GM06990 (cell line): ENCODE data around the gene CITED4.

Experiments
- DNase-seq: peaks from one replicate; pipeline ENCODE4 v3.0.0-alpha.2; 2011; ENCODE audit not compliant: insufficient read length; ENCODE audit errors: extremely low read depth
- H3K27me3 ChIP-seq: replicated peaks from 2 replicates; pipeline ENCODE4 v1.6.0; 2011; ENCODE audit warnings: low read length; ENCODE audit not compliant: control insufficient read depth, insufficient read depth
- H3K36me3 ChIP-seq: 2 replicates; pipeline ENCODE4 v1.5.1; 2011; ENCODE audit warnings: low read length; ENCODE audit not compliant: control insufficient read depth, insufficient read depth
- H3K4me3 ChIP-seq: replicated peaks from 2 replicates; pipeline ENCODE4 v1.5.1; 2011; ENCODE audit warnings: low read depth, mild to moderate bottlenecking, control low read depth, low read length
- TF ChIP-seq, protein P1 (sequence below): IDR thresholded peaks from 2 replicates; pipeline ENCODE4 v1.5.1; 2011; ENCODE audit warnings: low read length, control low read depth, mild to moderate bottlenecking, inconsistent platforms; ENCODE audit not compliant: insufficient read depth, poor library complexity, severe bottlenecking

Gene CITED4

DNA sequence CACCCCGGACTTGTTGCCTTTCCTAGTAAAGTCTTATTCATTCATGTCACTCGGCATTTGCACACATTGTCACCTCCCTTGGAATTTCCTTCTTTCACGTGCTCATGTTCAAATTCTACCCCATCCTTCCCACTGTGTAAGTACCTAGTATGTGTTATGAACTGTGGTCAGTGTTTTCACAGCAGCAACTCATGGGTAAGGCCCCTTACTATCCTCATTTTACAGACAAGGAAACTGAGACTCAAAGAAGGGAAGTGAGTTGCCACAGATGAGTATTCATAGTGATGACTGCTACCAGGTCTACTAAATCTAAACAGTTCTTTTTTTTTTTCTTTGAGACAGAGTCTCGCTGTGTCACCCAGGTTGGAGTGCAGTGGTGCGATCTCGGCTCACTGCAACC is 10.5 kb downstream of the CITED4 start:
- Histone ChIP-seq H3K36me3 (no peaks in the 10 kb centered on the region), H3K27me3 (no peaks in the 10 kb centered on the region; the same call in 1 of the 2 replicates), H3K4me3 (no peak overlapping the region)
- TF ChIP-seq, protein P1, sequence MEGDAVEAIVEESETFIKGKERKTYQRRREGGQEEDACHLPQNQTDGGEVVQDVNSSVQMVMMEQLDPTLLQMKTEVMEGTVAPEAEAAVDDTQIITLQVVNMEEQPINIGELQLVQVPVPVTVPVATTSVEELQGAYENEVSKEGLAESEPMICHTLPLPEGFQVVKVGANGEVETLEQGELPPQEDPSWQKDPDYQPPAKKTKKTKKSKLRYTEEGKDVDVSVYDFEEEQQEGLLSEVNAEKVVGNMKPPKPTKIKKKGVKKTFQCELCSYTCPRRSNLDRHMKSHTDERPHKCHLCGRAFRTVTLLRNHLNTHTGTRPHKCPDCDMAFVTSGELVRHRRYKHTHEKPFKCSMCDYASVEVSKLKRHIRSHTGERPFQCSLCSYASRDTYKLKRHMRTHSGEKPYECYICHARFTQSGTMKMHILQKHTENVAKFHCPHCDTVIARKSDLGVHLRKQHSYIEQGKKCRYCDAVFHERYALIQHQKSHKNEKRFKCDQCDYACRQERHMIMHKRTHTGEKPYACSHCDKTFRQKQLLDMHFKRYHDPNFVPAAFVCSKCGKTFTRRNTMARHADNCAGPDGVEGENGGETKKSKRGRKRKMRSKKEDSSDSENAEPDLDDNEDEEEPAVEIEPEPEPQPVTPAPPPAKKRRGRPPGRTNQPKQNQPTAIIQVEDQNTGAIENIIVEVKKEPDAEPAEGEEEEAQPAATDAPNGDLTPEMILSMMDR, result no peak
- no peak for DNase-seq

DNA sequence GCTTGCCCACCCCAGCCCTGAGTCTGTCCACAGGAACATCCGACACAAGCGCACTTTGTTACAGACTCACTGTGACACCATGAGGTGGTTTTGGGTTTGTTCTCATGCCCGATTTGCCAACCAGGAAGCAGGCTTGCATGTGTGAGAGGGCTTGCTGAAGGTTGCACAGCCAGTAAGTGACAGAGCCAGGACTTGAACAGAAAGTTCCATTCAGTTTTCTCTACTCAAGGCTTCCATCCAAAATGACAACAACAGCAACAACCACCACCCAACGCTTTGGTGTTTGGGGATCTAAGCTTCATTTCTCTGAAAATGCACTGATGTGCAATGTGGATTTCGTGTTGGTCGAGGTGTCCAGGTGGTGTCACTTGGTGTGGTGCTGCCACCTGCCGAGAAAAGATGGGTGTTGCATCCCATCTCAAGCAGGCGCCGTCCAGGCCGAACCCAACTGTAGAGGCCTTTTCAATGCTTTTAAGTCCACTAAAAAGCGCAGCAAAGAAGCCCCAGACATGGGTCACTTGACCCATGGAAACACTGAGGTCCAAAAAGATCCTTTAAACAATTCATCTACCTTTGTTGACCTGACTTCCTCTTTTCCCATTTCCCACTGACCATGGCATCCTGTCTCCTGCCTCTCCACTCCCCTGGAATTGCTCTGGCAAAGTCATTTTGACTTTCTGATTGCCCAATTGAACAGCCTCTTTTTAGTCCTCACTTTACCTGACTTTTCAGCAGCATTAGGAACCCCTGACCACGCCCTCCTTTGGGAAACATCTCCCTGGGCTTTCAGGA is 12.2 kb downstream of the CITED4 start:
- TF ChIP-seq, protein P1, result peak; percentile 86
- peak; percentile 51 for DNase-seq
- H3K27me3 ChIP-seq, result no peaks in the 10 kb centered on the region
- H3K36me3 ChIP-seq, result no peaks in the 10 kb centered on the region
- H3K4me3 ChIP-seq, result no peak overlapping the region

DNA sequence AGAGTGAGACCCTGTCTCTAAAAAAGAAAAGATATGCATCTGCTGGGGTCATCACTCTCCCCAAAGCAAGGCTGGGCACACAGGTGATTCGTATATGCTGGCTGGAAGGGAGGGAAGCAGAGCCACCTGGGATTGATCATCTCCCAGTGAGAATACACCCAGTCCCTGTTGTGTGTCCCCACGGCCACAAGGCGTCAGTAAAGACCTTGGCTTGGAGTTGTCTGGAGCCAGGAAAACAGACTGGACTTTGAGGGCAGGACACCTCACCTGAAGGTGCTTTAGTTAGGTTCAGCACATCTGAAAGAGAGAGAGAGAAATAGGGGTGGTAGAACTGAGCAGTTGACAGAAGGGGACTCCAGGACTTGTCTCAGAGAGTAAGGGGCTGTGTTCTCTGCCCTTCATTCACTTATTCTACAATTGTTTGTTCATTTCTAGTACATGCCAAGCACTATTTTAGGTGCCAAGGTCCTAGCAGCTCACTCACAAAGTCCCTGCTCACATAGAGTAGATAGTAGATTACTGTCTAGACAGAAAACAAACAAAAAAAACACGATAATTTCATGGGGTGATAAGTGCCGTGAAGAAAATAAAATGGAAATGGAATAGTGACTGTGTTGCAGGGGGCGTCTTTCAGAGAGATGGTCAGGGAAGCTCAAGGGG is 13.5 kb downstream of the CITED4 start:
- Histone ChIP-seq H3K27me3 (no peaks in the 10 kb centered on the region), H3K36me3 (no peaks in the 10 kb centered on the region), H3K4me3 (no peak overlapping the region)
- DNase-seq, result no peak
- TF ChIP-seq, protein P1, result peak; percentile 85

DNA sequence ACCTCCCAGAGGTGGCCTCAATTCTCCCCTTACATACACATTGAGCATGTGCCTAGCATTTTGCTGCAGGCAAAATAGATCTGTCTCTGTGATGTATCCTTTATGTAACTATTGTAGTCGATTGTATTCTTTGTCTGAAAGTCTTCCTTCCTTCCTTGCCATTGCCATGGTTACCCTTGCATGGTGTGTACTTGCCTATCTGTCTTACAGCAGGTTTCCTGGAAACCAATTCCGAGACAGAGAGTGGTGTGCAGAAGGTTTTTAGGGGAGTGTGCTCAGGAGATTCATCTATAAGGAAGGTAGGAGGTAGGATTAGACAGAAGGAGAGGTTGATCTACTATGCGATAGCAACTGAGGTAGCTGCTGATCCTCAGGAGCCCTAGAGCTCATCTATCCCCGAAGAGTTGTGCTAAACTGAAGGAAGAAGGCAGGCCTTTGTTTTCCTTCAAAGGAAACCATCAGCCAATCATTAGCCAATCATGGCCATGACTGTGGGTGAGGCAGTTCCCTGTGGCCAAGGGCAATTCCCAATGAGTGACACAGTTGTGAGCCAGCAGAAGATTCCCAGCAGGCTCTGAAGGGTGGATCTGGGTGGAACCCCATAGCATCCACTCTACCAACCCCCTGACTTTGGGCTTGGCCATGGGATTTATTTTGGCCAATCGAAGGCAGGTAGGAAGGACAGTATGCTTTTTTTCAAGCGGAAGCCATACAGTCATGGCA is 15.0 kb downstream of the CITED4 start:
- Histone ChIP-seq H3K36me3 (no peaks in the 10 kb centered on the region), H3K27me3 (no peaks in the 10 kb centered on the region), H3K4me3 (no peak overlapping the region)
- TF ChIP-seq, protein P1, result no peak
- DNase-seq, result no peak

DNA sequence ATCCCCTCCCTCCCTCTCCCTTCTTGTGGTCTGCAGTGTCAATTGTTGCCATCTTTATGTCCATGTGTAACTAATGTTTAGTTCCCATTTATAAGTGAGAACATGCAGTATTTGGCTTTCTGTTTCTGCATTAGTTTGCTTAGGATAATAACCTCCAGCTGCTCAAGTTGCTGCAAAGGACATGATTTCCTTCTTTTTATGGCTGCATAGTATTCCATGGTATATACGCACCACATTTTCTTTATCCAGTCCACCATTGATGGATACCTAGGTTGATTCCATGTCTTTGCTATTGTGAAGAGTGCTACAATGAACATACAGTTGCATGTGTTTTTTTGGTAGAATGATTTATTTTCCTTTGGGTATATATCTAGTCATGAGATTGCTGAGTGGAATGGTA is 16.3 kb downstream of the CITED4 start:
- H3K4me3 ChIP-seq, result no peak overlapping the region
- DNase-seq, result no peak
- TF ChIP-seq, protein P1, result no peak

More for the DNA sequence above, 16.3 kb downstream of the CITED4 start:
- Histone ChIP-seq H3K27me3 (no peaks in the 10 kb centered on the region), H3K36me3 (no peaks in the 10 kb centered on the region)
